RKO (cell line): ENCODE results near the gene ANO3.

Experiments
- DNase-seq: peaks from one replicate; pipeline ENCODE4 v3.0.0-alpha.2; 2016; ENCODE audit warnings: low spot score

ANO3 gene

DNA sequence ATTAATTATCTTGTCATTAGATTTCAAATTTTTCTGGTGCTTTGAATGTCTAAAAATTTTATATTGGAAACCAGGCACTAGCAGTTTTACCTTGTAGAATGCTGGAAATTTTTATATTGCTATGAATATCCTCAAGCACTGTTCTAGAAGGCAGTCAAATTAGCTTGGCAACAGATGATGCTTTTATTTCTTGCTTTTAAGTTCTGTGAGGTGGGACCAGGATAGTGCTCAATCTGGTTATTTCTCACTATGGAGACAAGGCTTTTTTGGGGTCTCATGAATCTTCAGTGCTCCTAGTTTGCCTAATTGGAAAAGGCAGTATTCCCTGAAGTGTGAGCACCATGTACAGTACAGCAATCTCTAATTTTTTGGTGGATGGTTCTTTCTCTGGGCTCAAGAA, 27.1 kb downstream of the ANO3 start:
- DNase-seq, result no peak

GRCh38 chr11:26365284-26365683, 33.4 kb downstream of the ANO3 start:
- no peak for DNase-seq

DNA sequence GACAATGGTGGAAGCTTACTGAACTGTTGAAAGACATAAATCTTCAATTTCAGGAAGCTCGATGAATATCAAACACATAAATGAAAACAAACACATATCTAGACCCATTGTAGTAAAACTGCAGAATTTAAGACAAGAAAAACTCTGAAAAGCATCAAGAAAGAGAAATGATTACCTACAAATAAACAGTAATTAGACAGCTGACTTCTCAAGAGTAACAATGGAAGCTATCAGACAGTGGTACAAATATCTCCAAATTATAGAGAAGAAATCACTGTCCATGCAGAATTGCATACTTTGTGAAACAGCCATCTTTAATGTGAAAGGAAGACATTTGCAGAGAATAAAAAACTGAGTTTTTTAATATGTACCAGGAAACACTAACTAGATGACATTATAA, 45.7 kb downstream of the ANO3 start:
- DNase-seq, result no peak

GRCh38 chr11:26399336-26399735, 67.4 kb downstream of the ANO3 start:
- DNase-seq, result no peak

GRCh38 chr11:26410706-26411366, 78.9 kb downstream of the ANO3 start:
- no peak for DNase-seq

GRCh38 chr11:26412955-26413354, 81.0 kb downstream of the ANO3 start:
- no peak for DNase-seq

DNA sequence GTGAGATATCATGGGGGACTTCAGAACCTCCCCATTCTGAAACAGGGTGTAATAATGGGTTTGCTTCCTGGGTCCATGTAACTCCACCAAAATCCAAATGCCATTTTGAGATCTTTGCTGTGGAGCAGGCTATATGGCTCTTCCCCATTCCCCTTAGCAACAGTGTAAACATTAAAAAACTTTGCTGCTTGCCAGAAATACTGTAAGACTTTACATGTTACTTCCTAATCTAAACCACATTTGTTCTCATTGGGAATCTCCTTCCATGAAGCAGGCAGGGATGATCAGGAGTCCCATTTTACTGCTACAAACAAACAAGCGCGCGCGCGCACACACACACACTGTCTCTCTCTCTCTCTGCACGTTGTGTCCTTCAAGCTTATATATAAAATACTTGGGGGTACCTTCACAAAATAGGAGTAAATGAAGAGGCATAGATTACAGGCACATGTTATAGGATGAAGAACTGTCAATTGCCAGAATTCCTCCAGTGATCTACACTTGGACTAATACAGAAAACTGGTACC, 86.5 kb downstream of the ANO3 start:
- no peak for DNase-seq

DNA sequence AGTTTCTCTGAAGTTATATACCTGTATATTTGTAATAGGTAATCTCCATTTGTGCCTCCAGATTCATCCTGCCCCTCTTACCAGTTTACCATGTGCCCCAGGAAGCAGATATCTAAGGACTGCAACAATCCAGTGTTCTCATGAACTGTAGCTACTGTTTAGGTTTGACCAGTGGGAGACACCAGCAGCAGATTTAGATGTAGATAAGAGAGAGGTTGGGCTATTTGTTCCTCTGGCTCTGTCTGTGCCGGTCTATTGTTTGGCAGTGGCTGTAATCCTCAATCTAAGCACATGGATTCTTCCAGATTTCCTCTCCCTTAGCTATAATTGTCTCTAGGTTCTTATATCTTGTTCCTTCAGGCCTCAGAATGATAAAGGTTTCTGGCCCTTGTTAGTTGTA, 88.4 kb downstream of the ANO3 start:
- no peak for DNase-seq

- DNase-seq, result no peak
These were observed 92.3 kb downstream of the ANO3 start for GRCh38 chr11:26424255-26424654.

GRCh38 chr11:26439854-26440253, 107.9 kb downstream of the ANO3 start:
- DNase-seq, result no peak

- DNase-seq, result no peak
These were observed 110.2 kb downstream of the ANO3 start for GRCh38 chr11:26442131-26442530.

- DNase-seq, result no peak
These were observed 111.7 kb downstream of the ANO3 start for GRCh38 chr11:26443617-26444016.

GRCh38 chr11:26457636-26458035, 125.7 kb downstream of the ANO3 start:
- no peak for DNase-seq

- DNase-seq, result no peak
These were observed 133.3 kb downstream of the ANO3 start for GRCh38 chr11:26465274-26465673.

GRCh38 chr11:26467506-26467905, 135.6 kb downstream of the ANO3 start:
- DNase-seq, result no peak

DNA sequence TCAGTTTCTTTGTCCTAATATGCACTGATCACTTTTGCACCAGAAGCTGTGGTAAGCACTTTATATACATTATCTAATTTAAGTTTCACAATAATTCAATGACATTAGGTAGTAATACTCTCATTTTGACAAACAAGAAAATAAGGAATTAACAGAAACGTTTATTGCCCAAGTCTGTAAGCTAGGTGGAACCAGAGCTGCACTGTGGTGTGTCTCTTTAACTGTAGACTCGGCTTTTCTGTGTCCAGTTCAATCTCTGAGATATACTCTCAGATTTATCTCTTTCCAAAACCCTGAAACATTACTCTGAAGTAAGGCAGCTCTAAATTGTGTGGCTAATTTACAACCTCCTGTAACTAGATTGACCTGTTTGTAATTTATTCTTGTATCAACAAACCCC, 139.1 kb downstream of the ANO3 start:
- DNase-seq, result no peak

GRCh38 chr11:26473216-26474194, 141.6 kb downstream of the ANO3 start:
- DNase-seq, result no peak

DNA sequence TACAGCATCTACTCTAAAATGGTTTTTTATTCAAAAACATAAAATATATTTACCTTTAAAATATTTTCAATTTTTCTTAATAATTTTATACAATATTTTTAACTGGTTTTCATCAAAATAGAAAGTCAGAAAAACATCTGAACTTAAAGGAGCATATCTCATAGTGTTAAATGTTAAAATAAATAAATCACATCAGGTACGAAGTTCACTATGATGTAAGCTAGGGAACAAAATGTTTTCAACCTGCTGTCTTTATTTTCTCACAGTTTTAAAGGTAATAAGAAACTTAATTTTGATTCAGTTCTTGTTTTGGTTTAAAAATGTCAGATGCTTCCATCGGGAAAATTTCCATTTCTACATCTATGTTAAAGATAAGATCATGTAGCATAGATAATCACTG, 142.5 kb downstream of the ANO3 start:
- DNase-seq, result no peak

DNA sequence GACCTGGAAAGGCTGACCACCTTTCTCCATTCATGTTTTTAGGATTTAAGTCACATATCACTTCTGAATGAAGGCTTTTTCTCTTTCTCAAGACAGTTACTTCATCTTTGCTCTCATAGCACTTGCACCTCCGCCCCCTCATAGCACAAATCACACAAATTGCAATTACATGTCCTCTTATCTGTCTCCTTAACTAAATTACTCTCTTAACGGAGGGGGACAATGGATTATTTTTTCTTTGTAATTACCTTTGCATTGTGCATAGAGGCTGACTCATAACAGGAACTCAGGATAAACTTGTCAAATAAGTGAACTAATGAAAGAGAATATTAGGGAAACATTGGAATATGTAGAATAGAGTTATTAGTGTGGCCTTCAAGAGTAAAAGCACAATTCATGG, 145.5 kb downstream of the ANO3 start:
- no peak for DNase-seq

DNA sequence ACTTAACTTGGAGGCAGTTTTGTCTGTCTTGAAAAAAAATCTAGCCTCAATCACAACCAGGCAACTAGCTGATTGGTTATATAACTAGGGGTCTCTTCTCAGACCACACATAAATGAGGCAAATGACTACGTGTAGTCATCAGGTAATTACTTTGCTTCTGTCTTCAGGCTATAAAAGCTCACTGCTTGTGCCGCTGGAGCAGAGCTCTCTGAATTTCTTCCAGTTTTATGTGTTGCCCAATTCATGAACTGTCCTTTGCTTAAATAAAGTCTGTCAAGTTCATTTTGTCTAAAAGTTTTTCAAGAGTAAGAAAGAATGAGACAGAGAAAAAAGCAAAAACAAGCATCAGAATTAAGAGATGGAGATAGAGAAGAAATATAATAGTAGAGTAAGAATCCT, 146.8 kb downstream of the ANO3 start:
- DNase-seq, result no peak

DNA sequence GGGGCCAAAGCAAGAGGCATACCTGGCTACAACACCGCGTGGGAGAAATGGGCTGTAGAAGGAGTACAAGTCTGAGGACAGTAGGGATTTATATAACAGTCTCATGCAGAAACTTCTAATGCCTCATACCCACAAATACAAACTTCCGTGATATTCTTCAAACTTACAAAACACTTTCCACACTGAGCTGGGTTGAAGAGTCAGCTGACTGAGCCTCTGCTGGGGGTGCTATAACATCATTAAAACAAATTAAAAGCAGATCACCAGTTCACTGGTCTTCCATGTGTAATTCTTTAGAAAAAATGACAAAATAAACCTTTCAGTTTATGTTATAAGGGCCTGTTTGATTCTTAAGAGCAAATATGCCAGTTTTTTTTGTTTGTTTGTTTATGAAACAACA, 148.1 kb downstream of the ANO3 start:
- no peak for DNase-seq

DNA sequence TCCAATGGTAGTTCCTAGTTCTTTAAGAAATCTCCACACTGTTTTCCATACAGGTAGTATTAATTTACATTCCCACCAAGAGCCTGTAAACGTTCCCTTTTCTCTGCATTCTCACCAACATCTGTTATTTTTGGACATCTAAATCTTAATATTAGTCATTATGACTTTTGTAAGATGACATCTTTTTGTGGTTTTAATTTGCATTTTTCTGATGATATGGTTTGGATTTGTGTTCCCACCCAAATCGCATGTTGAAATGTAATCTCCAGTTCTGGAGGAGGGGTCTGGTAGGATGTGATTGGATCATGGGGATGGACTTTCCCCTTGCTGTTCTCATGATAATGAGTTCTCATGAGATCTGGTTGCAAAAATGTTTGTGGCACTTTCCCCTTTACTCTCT, 151.2 kb downstream of the ANO3 start:
- DNase-seq, result no peak

- no peak for DNase-seq
These were observed 158.6 kb downstream of the ANO3 start for GRCh38 chr11:26490546-26490945.
